HG03439 (cell line): ENCODE results near the gene GALNT6.
"Not testable (repeated sequence)": the region's sequence is repeated elsewhere in the genome, so short reads cannot be mapped to it uniquely, and the experiment has no call there.

ENCODE experiments used
- ATAC-seq: cut with Tn5 transposase; IDR thresholded peaks from one replicate; pipeline ENCODE4 v1.9.1; 2021; ENCODE audit warnings: mild to moderate bottlenecking, moderate library complexity; ENCODE audit not compliant: unreplicated experiment

GALNT6 gene

GRCh38 chr12:51326698-51327439 lies 64.3 kb downstream of the GALNT6 start:
- ATAC-seq, result no peak

DNA sequence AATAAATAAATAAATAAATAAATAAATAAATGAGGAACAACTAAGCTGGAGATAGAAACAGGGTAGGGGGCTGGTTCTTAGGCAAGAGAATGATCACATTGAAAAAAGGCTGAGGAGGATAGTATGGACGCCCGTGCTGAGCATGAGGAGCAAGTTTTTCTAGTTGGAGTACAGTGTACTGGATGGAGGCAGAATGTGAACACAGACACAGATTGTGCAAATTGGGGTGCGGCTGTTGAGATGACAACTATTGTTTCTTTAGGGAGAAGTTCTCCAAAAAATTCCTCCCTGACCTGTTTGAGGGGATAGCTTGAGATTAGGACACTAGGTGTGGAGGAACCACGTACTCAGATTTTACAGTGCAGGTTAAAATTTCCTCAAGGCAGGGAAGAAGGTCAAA lies 66.3 kb downstream of the GALNT6 start:
- no peak for ATAC-seq

DNA sequence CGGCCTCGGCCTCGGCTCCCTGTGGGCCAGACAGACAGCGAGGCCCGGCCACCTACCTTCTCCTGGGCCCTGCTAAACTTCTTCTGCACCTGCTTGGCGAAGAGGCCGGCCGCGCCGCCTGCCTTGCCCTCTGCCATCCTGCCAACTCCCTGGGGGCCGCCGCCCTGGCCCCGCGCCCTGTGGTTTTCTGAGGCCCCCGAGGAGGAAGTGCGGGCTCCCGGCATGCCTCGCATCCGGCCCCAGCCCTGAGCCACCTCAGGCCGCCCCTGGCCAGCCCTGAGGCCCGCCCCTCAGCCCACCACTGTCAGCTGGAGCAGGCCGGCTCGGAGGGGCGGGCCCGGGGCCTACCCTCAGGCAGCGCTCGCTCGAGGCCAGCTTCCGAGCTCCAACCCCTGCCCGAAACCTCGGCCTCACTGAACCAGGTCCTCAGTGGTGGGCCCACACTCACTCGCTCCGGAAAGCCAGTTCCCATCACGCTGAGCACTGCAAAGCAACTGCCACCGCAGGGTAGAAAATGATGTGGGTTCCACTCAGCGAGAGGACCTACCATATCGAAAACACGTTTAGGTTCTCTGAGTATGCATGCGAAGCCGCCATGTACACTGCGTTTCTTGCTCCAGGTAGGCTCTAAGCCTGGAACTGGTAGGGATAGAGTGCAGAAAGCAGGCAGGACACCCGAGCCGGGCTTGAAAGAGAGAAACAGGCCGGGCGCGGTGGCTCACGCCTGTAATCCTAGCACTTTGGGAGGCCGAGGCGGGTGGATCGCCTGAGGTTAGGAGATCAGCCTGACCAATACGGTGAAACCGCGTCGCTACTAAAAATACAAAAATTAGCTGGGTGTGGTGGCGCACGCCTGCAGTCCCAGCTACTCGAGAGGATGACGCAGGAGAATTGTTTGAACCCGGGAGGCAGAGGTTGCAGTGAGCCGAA lies 67.0 kb downstream of the GALNT6 start, which contains the start of gene BIN2:
TSS of gene BIN2 (minus strand) at position 209 of the 930 bp plus-strand sequence. CDS start at position 137, 72 bp downstream.
- peak; percentile 73 for ATAC-seq

- no peak for ATAC-seq
Measured at GRCh38 chr12:51323317-51323960, 67.8 kb downstream of the GALNT6 start.

GRCh38 chr12:51322452-51322851 lies 68.8 kb downstream of the GALNT6 start:
- ATAC-seq, result no peak

DNA sequence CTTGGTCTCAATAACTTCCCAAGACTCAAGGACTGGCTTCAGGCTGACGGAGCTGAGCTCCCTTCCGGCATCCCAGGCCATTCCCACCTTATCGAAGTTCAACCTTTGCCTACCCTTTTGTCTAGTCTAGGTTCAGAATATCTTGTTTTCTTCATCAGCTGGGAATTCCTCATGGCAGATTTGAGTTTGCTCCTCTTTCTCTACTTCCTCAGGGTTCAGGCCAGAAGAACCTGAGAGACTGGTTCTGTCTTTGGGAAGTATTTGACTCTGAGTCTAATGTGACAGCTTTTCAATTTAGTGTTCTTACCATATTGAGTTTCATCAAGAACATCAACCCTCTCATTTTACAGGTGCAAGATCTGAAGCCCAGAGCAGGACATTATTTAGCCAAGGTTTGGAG lies 69.3 kb downstream of the GALNT6 start:
- no peak for ATAC-seq

DNA sequence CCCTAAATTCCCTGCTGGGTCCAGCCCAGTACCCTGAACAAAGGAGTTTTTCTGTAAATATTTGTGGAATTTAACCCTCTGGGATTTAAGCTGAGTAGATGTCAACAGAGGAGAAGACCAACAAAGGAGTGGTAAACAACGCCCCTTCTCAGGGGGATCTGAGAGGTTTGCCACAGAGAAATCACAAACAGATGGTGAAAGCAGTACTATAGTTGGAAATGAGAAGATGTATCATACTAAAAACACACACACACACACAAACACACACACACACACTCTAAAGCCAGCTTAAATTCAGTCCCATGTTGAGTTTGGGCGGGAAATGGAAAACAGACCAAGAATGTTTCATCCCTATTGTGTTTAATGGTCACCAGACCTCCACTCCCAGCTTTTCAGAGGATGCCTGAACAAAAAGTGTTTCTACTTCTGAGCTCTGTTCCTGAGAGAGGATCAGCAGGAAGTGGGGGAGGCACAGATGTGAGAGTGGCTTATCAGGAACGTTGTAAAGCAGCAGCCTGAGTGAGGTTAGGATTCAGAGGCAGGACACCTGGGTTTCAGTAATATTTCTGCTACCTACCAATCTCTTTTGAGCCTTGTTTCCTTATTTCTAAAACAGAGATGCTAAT lies 70.4 kb downstream of the GALNT6 start:
- ATAC-seq, result no peak

- ATAC-seq, result no peak
Measured at GRCh38 chr12:51320311-51320694, 70.9 kb downstream of the GALNT6 start.

GRCh38 chr12:51318846-51319599 lies 72.2 kb downstream of the GALNT6 start:
- ATAC-seq, result no peak

GRCh38 chr12:51318057-51318806 lies 73.0 kb downstream of the GALNT6 start:
- not testable (repeated sequence) for ATAC-seq

GRCh38 chr12:51311389-51311788 lies 79.8 kb downstream of the GALNT6 start:
- ATAC-seq, result no peak

GRCh38 chr12:51307655-51308593 lies 83.3 kb downstream of the GALNT6 start:
- ATAC-seq, result no peak

DNA sequence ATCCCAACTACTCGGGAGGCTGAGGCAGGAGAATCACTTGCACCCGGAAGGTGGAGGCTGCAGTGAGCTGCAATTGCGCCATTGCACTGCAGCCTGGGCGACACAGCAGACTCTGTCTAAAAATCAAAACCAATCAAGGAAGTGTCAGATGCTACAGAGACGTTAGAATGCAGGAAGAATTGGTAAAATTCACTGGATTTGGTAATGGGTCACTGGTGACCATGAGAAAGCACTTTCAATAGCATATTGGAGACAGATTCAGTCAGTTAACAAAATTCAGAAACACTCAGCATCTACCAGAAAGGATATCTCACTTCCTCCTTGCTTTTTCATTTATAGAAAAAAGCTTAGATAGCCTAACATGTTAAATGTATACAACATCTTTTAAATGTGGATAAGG lies 84.7 kb downstream of the GALNT6 start:
- no peak for ATAC-seq
